ENCODE data around the gene TMEM51.

The TMEM51 gene

DNA sequence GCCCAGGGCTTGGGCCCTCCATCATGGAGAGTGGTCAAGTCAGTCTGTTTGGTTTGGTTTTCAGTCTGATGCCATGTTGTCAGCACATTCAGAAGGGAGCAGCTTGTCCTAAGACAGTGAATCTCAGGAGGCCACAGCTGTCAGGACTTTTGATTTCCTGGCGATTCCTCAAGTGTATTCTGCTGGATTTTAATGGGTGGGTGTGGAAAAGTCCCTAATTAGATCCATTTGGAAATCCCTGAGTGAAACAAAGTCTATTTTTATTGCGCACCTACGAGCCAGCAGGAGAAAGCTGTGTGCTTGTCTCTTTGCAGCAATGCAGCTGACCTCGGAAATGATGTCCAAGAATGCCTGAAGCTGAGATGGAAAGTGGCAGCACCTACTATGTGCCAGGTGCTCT is 71.9 kb downstream of the TMEM51 start:
- Mint-ChIP-seq H3K9me3 (no peaks in the 10 kb centered on the region), H3K27me3 (peaks cover 10% of the 10 kb centered on the region), H3K4me3 (no peak overlapping the region), H3K27ac (no peak overlapping the region), H3K36me3 (no peaks in the 10 kb centered on the region), H3K4me1 (peaks cover 10% of the 10 kb centered on the region)
- ATAC-seq (ENCODE audit: low read depth) (no peak), DNase-seq (ENCODE audit: low spot score in 2 of 2) (no peak)

GRCh38 chr1:15226388-15227255 is 73.1 kb downstream of the TMEM51 start:
- ATAC-seq (ENCODE audit: low read depth): no peak

GRCh38 chr1:15229707-15230131 is 76.2 kb downstream of the TMEM51 start:
- Mint-ChIP-seq H3K4me1 (peaks cover 6% of the 10 kb centered on the region), H3K4me3 (no peak overlapping the region), H3K9me3 (no peaks in the 10 kb centered on the region), H3K36me3 (no peaks in the 10 kb centered on the region), H3K27ac (no peak overlapping the region), H3K27me3 (peaks cover 4% of the 10 kb centered on the region)
- no peak for DNase-seq (ENCODE audit: low spot score in 2 of 2)
- no peak for ATAC-seq (ENCODE audit: low read depth)

More at GRCh38 chr1:15226388-15227255, 73.1 kb downstream of the TMEM51 start:
- peaks cover 8% of the 10 kb centered on the region for H3K27me3 Mint-ChIP-seq
- H3K4me1 Mint-ChIP-seq: peaks cover 11% of the 10 kb centered on the region
- DNase-seq (ENCODE audit: low spot score in 2 of 2): no peak
- no peaks in the 10 kb centered on the region for H3K9me3 Mint-ChIP-seq
- H3K4me3 Mint-ChIP-seq: no peak overlapping the region
- H3K27ac Mint-ChIP-seq: no peak overlapping the region
- H3K36me3 Mint-ChIP-seq: no peaks in the 10 kb centered on the region

- no peak overlapping the region for H3K27ac Mint-ChIP-seq
- peaks cover 3% of the 10 kb centered on the region for H3K4me1 Mint-ChIP-seq
- no peaks in the 10 kb centered on the region for H3K9me3 Mint-ChIP-seq
- no peaks in the 10 kb centered on the region for H3K36me3 Mint-ChIP-seq
- H3K27me3 Mint-ChIP-seq: peaks cover 9% of the 10 kb centered on the region
- no peak overlapping the region for H3K4me3 Mint-ChIP-seq
- ATAC-seq (ENCODE audit: low read depth) (peak; percentile 56), DNase-seq (ENCODE audit: low spot score in 2 of 2) (no peak)
Measured at GRCh38 chr1:15231714-15232201, 78.2 kb downstream of the TMEM51 start.

GRCh38 chr1:15233689-15234088 is 80.1 kb downstream of the TMEM51 start:
- Mint-ChIP-seq H3K36me3 (no peaks in the 10 kb centered on the region), H3K4me3 (no peak overlapping the region), H3K27ac (no peak overlapping the region), H3K4me1 (peaks cover 3% of the 10 kb centered on the region), H3K27me3 (peaks cover 10% of the 10 kb centered on the region), H3K9me3 (no peaks in the 10 kb centered on the region)
- ATAC-seq (ENCODE audit: low read depth) (no peak), DNase-seq (ENCODE audit: low spot score in 2 of 2) (no peak)

- ATAC-seq (ENCODE audit: low read depth): no peak
Measured at GRCh38 chr1:15236321-15236721, 82.8 kb downstream of the TMEM51 start.

DNA sequence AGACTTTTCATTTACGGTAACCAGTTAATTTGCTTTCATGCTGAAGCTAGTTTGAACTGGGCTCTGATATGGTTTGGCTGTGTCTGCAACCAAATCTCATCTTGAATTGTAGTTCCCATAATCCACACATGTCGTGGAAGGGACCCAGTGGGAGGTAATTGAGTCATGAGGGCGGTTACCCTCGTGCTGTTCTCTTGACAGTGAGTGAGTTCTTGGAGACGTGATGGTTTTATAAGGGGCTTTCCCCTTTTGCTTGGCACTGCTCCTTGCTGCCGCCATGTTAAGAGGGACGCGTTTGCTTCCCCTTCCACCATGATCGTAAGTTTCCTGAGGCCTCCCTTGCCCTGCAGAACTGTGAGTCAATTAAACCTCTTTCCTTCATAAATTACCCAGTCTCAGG is 83.2 kb downstream of the TMEM51 start:
- DNase-seq (ENCODE audit: low spot score in 2 of 2): no peak
- Mint-ChIP-seq H3K9me3 (no peaks in the 10 kb centered on the region), H3K27me3 (peaks cover 14% of the 10 kb centered on the region), H3K36me3 (no peaks in the 10 kb centered on the region), H3K4me1 (no peaks in the 10 kb centered on the region), H3K4me3 (no peak overlapping the region), H3K27ac (no peak overlapping the region)
- no peak for ATAC-seq (ENCODE audit: low read depth)

More at GRCh38 chr1:15236321-15236721, 82.8 kb downstream of the TMEM51 start:
- peaks cover 3% of the 10 kb centered on the region for H3K4me1 Mint-ChIP-seq
- H3K27ac Mint-ChIP-seq: no peak overlapping the region
- peaks cover 14% of the 10 kb centered on the region for H3K27me3 Mint-ChIP-seq
- DNase-seq (ENCODE audit: low spot score in 2 of 2): no peak
- H3K4me3 Mint-ChIP-seq: no peak overlapping the region
- H3K9me3 Mint-ChIP-seq: no peaks in the 10 kb centered on the region
- H3K36me3 Mint-ChIP-seq: no peaks in the 10 kb centered on the region

DNA sequence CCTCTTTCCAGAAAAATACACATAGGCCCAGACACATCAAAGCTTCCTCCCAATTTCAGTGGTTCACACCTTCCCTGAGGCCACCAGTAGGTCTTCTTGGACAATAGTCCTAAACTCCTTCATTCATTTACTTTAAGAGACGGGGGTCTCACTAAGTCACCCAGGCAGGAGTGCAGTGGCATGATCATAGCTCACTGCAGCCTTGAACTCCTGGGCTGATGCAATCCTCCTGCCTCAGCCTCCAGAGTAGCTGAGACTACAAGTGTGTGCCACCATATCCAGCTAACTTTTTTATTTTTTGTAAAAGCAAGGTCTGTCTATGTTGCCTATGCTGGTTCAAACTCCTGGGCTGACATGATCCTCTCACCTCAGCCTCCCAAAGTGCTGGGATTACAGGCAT is 85.2 kb downstream of the TMEM51 start:
- H3K4me1 Mint-ChIP-seq: no peaks in the 10 kb centered on the region
- no peak overlapping the region for H3K4me3 Mint-ChIP-seq
- no peaks in the 10 kb centered on the region for H3K9me3 Mint-ChIP-seq

DNA sequence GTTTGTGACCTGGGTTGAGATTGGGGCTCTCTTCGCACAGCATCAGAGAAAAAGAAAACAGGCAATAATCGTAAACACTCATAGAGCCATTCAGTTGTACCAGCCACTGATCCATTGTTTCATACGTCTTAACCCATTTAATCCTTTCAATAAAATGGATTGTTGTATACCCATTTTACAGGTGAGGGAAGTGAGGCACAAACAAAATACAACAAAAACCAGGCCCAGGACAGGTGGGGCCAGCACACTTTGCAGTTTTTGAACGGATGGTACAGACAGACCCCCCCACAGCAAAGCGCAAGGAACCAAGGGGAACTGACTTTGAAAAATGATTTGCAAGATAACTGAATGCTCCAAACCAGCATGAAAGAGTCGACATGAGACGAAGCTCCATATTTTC is 89.2 kb downstream of the TMEM51 start:
- Mint-ChIP-seq H3K4me3 (no peak overlapping the region), H3K9me3 (peaks cover 3% of the 10 kb centered on the region), H3K4me1 (peaks cover 6% of the 10 kb centered on the region), H3K27me3 (peaks cover 14% of the 10 kb centered on the region), H3K27ac (no peak overlapping the region), H3K36me3 (no peaks in the 10 kb centered on the region)
- no peak for DNase-seq (ENCODE audit: low spot score in 2 of 2)
- no peak for ATAC-seq (ENCODE audit: low read depth)

More for the DNA sequence above, 85.2 kb downstream of the TMEM51 start:
- H3K27me3 Mint-ChIP-seq: peaks cover 14% of the 10 kb centered on the region
- ATAC-seq (ENCODE audit: low read depth): no peak
- DNase-seq (ENCODE audit: low spot score in 2 of 2): no peak
- H3K36me3 Mint-ChIP-seq: no peaks in the 10 kb centered on the region
- H3K27ac Mint-ChIP-seq: no peak overlapping the region

- Mint-ChIP-seq H3K9me3 (peaks cover 3% of the 10 kb centered on the region), H3K27ac (no peak overlapping the region), H3K4me3 (no peak overlapping the region), H3K27me3 (peaks cover 17% of the 10 kb centered on the region), H3K36me3 (no peaks in the 10 kb centered on the region), H3K4me1 (peaks cover 7% of the 10 kb centered on the region)
- no peak for ATAC-seq (ENCODE audit: low read depth)
- DNase-seq (ENCODE audit: low spot score in 2 of 2): no peak
Measured at GRCh38 chr1:15243275-15244043, 89.9 kb downstream of the TMEM51 start.

DNA sequence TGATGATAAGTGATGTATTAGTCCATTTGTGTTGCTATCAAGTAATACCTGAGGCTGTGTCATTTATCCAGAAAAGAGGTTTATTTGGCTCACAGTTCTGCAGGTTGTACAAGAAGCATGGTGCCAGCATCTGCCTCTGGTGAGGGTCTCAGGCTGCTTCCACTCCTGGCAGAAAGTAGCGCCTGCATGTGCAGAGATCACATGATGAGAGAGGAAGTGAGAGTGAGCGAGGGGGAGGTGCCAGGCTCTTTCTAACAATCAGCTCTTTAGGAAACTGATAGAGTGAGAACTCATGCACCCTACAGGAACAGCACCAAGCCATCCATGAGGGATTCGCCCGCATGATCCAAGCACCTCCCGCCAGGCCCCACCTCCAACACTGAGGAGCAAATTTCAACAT is 91.3 kb downstream of the TMEM51 start:
- Mint-ChIP-seq H3K36me3 (no peaks in the 10 kb centered on the region), H3K4me1 (peaks cover 7% of the 10 kb centered on the region)

GRCh38 chr1:15245593-15246360 is 92.2 kb downstream of the TMEM51 start:
- DNase-seq (ENCODE audit: low spot score in 2 of 2) (no peak), ATAC-seq (ENCODE audit: low read depth) (no peak)
- Mint-ChIP-seq H3K36me3 (no peaks in the 10 kb centered on the region), H3K27me3 (peaks cover 27% of the 10 kb centered on the region), H3K27ac (no peak overlapping the region), H3K4me1 (peaks cover 7% of the 10 kb centered on the region), H3K4me3 (no peak overlapping the region), H3K9me3 (peaks cover 3% of the 10 kb centered on the region)

More for the DNA sequence above, 91.3 kb downstream of the TMEM51 start:
- no peak overlapping the region for H3K4me3 Mint-ChIP-seq
- ATAC-seq (ENCODE audit: low read depth): peak; percentile 32
- H3K27ac Mint-ChIP-seq: no peak overlapping the region
- peaks cover 3% of the 10 kb centered on the region for H3K9me3 Mint-ChIP-seq
- H3K27me3 Mint-ChIP-seq: peaks cover 25% of the 10 kb centered on the region
- no peak for DNase-seq (ENCODE audit: low spot score in 2 of 2)

DNA sequence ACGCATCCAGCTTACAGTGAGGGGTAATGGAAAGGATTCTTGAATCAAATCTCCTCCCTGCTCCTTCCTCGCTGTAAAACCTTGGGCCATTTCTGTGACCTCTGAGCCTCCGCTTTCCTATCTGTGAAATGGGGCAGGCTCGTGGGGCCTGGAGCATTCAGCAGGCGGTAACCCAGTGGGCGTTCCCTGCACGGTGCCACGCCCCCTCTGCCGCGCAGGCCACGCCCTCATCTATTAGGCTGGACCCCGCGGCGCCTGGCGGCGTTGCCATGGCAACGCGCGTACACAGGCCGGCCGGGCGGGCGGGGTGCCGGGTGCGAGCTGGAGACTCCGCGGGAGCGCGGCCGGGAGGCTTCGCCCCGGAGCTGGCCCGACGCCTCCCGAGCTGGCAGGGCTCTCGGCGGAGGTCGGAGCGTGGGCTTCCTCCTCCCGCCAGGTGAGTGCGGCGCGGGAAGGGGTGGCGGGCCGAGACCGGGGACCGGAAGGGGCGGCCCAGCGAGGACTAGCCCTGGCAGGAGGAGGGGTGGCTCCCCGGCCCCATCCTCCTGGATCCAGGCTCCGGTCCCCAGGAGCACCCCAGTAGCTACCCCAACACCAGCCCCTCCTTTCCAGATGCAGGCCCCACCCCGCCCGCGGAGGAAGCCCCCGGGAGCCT is 93.5 kb downstream of the TMEM51 start, which contains the start of gene FHAD1:
TSS of gene FHAD1 (plus strand) at position 264 of the 655 bp plus-strand sequence. CDS start 4,562 bp downstream, outside the sequence.
- peak in 1 of 2 donors; percentile 14 for DNase-seq (ENCODE audit: low spot score in 2 of 2)
- no peaks in the 10 kb centered on the region for H3K36me3 Mint-ChIP-seq
- H3K4me3 Mint-ChIP-seq: peak within 1 kb of the TSS; percentile 74
- H3K4me1 Mint-ChIP-seq: peaks cover 7% of the 10 kb centered on the region
- peaks cover 23% of the 10 kb centered on the region for H3K27me3 Mint-ChIP-seq
- no peak within 1 kb of the TSS for H3K27ac Mint-ChIP-seq
- ATAC-seq (ENCODE audit: low read depth): peak; percentile 68
- peaks cover 3% of the 10 kb centered on the region for H3K9me3 Mint-ChIP-seq
